HAP-1 (cell line): ENCODE measurements around the gene SOD3.

ENCODE experiments used
- DNase-seq, 2 experiments: peaks; one replicate each; pipeline ENCODE4 v3.0.0-alpha.2; 2016 to 2020; ENCODE audit warnings: low spot score in 2 of 2
- H3K27me3 ChIP-seq: fragments of 250-450 bp; sonication (Bioruptor Pico); 2 replicates; pipeline ENCODE4 v1.5.1; 2020; ENCODE audit warnings: low read depth, mild to moderate bottlenecking, moderate library complexity
- H3K36me3 ChIP-seq: fragments of 250-450 bp; sonication (Bioruptor Pico); replicated peaks from 2 replicates; pipeline ENCODE4 v1.5.1; 2020; ENCODE audit warnings: mild to moderate bottlenecking
- H3K4me1 ChIP-seq: fragments of 250-450 bp; sonication (Bioruptor Pico); 2 replicates; pipeline ENCODE4 v1.5.1; 2020; ENCODE audit warnings: mild to moderate bottlenecking
- H3K4me3 ChIP-seq: fragments of 250-450 bp; sonication (Bioruptor Pico); 2 replicates; pipeline ENCODE4 v1.5.1; 2020; ENCODE audit warnings: mild to moderate bottlenecking, moderate library complexity
- H3K9me3 ChIP-seq: fragments of 250-450 bp; sonication (Bioruptor Pico); 2 replicates; pipeline ENCODE4 v1.5.1; 2020; ENCODE audit warnings: mild to moderate bottlenecking, moderate library complexity
- in situ Hi-C: fragments of 300-500 bp; cut with MboI; formaldehyde crosslinking; loops from 3 replicates; pipeline ENCODE4 v1.14.3; 2020; ENCODE audit warnings: low sequenced_read_pairs, inconsistent platforms, mixed read lengths

The SOD3 gene

GRCh38 chr4:24849351-24849750, 54.0 kb downstream of the SOD3 start:
- in situ Hi-C loops, result no loop called here

GRCh38 chr4:24849756-24850155, 54.4 kb downstream of the SOD3 start:
- in situ Hi-C loops, result no loop called here
- DNase-seq, result no peak
- Histone ChIP-seq H3K4me3 (no peak overlapping the region), H3K4me1 (no peaks in the 10 kb centered on the region; the same call in 1 of the 2 replicates), H3K36me3 (no peaks in the 10 kb centered on the region), H3K27me3 (0 out of 2 replicates have a peak, but pooled peaks cover 4% of the 10 kb centered on the region), H3K9me3 (no peaks in the 10 kb centered on the region)

More at GRCh38 chr4:24849351-24849750, 54.0 kb downstream of the SOD3 start:
- Histone ChIP-seq H3K4me3 (no peak overlapping the region), H3K9me3 (no peaks in the 10 kb centered on the region), H3K36me3 (no peaks in the 10 kb centered on the region), H3K4me1 (no peaks in the 10 kb centered on the region; the same call in 1 of the 2 replicates), H3K27me3 (0 out of 2 replicates have a peak, but pooled peaks cover 4% of the 10 kb centered on the region)
- DNase-seq, result no peak
